Measurements from ENCODE around the gene SELENOP. TPM values are rescaled to one million over a fixed set of nuclear protein-coding genes. Genes with fewer than 3 reads are reported as not detected.

Gene SELENOP
- total and polyA plus RNA-seq, 2 experiments from 2014 or later = 1.2 to 1.4 TPM

DNA sequence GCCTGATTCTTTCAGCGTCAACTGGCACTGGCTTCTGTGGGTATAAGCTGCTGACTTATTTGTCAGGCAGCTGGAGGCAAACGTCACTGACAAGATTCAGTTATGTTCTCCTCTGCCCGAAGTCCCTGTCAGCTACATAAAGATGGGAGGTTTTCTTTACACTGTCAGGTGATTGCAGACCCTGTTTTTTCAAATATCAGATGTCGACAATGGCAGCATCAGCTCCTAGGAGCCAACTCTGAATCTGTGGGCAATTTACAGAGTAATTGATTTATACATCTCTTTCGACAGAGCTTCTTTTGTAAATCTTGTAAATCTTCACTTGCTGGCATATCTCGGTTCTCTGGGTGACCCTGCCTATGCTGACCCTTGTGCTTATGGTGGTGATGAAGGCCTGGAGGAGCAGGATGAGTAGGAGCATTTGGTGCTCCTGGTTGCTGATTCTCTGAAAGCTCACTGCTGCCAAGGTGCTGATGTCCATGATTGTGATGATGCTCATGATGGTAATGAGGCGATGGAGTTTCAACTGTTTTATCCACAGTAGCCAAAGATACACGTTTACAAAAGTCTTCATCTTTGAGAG lies 10.9 kb downstream of the SELENOP start:
- Histone ChIP-seq H3K79me2 (ENCODE audit: insufficient read depth) (no peaks in the 10 kb centered on the region), H3F3A (ENCODE audit: insufficient read depth) (no peaks in the 10 kb centered on the region), H4K20me1 (ENCODE audit: insufficient read depth) (no peaks in the 10 kb centered on the region), H3K9ac (no peak overlapping the region), H3K27me3 (replicated peaks; ENCODE audit: insufficient read depth) (no peaks in the 10 kb centered on the region), H2AFZ (no peak overlapping the region), H3K4me2 (ENCODE audit: unreplicated experiment) (no peak overlapping the region), H3K9me2 (ENCODE audit: insufficient read depth) (no peaks in the 10 kb centered on the region), H3K9me3 (ENCODE audit: low read depth) (no peaks in the 10 kb centered on the region), H3K27ac (no peak overlapping the region), H3K4me1 (ENCODE audit: insufficient read depth) (no peaks in the 10 kb centered on the region), H3K4me3 (no peak overlapping the region), H3K36me3 (ENCODE audit: low read depth) (no peaks in the 10 kb centered on the region)
- 52 to 63% methylated on average over 8 of the region's 8 CpGs for WGBS, 2 experiments (ENCODE audit: low coverage in 1 of 2, low lambda C conversion rate in 2 of 2, missing lambda C conversion rate in 2 of 2)
- no peak for DNase-seq
- in situ Hi-C loops (cut with MboI) = no loop called here
- TF ChIP-seq EZH2 (IDR thresholded peaks at IDR 0.05; ENCODE audit: insufficient read depth, poor library complexity, severe bottlenecking) (no peak), EZH2phosphoT487 (IDR thresholded peaks at IDR 0.05; ENCODE audit: insufficient read depth, low read depth) (no peak)

DNA sequence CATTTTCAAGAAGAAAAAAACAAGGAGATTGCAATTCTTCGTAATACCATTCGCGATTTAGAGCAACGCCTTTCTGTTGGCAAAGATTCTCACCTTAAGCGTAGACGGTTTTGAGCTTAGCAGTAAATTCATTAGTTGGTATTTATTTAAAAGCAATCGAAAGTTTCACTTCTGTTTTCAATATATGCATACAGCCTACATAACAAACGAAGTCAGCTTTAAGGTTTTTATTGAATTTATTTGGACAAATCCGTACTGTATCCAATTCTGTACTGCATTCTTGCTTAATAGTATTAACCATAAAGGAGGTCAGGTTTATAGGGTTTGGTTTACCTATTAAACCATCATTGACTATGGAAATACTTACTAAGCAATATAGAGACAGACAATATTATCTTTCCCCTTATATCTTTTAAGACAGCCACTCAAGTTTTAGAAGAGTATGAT lies 12.0 kb downstream of the SELENOP start:
- Histone ChIP-seq H3K79me2 (ENCODE audit: insufficient read depth) (no peaks in the 10 kb centered on the region), H3K4me1 (ENCODE audit: insufficient read depth) (no peaks in the 10 kb centered on the region), H3K9ac (no peak overlapping the region), H3F3A (ENCODE audit: insufficient read depth) (no peaks in the 10 kb centered on the region), H3K4me2 (ENCODE audit: unreplicated experiment) (no peak overlapping the region), H3K36me3 (ENCODE audit: low read depth) (no peaks in the 10 kb centered on the region), H3K9me2 (ENCODE audit: insufficient read depth) (no peaks in the 10 kb centered on the region), H3K9me3 (ENCODE audit: low read depth) (no peaks in the 10 kb centered on the region), H2AFZ (no peak overlapping the region), H3K27ac (no peak overlapping the region), H3K4me3 (no peak overlapping the region), H4K20me1 (ENCODE audit: insufficient read depth) (no peaks in the 10 kb centered on the region), H3K27me3 (replicated peaks; ENCODE audit: insufficient read depth) (no peaks in the 10 kb centered on the region)
- WGBS, 2 experiments (ENCODE audit: low coverage in 1 of 2, low lambda C conversion rate in 2 of 2, missing lambda C conversion rate in 2 of 2) = 91 to 93% methylated on average over 9 of the region's 9 CpGs
- in situ Hi-C loops (cut with MboI) = no loop called here
- no peak for DNase-seq
- TF ChIP-seq EZH2 (IDR thresholded peaks at IDR 0.05; ENCODE audit: insufficient read depth, poor library complexity, severe bottlenecking) (no peak), EZH2phosphoT487 (IDR thresholded peaks at IDR 0.05; ENCODE audit: insufficient read depth, low read depth) (no peak)

DNA sequence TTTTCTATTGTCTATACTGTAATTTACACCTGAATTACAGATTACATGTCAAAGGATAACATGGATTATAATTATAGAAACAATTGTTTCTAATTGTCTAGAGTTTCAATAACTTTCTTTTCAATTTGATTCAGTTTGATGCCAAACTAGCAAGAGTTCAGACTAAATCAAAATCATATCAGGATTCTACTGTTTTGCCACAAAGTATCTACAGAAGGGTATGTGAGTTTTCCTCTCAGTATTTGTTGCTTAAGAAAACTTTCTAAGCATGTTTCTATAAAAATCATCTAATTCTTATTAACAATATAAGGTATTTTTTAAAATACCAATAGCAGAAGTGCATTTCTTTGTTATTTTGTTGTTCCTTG lies 12.5 kb downstream of the SELENOP start:
- TF ChIP-seq EZH2phosphoT487 (IDR thresholded peaks at IDR 0.05; ENCODE audit: insufficient read depth, low read depth) (no peak), EZH2 (IDR thresholded peaks at IDR 0.05; ENCODE audit: insufficient read depth, poor library complexity, severe bottlenecking) (no peak)
- Histone ChIP-seq H4K20me1 (ENCODE audit: insufficient read depth) (no peaks in the 10 kb centered on the region), H3K4me1 (ENCODE audit: insufficient read depth) (no peaks in the 10 kb centered on the region), H3K79me2 (ENCODE audit: insufficient read depth) (no peaks in the 10 kb centered on the region), H3K27ac (no peak overlapping the region), H3K9me2 (ENCODE audit: insufficient read depth) (no peaks in the 10 kb centered on the region), H3F3A (ENCODE audit: insufficient read depth) (no peaks in the 10 kb centered on the region), H3K4me2 (ENCODE audit: unreplicated experiment) (no peak overlapping the region), H3K36me3 (ENCODE audit: low read depth) (no peaks in the 10 kb centered on the region), H3K9me3 (ENCODE audit: low read depth) (no peaks in the 10 kb centered on the region), H3K27me3 (replicated peaks; ENCODE audit: insufficient read depth) (no peaks in the 10 kb centered on the region), H3K9ac (no peak overlapping the region), H2AFZ (no peak overlapping the region), H3K4me3 (no peak overlapping the region)
- in situ Hi-C loops (cut with MboI) = no loop called here
- no peak for DNase-seq

DNA sequence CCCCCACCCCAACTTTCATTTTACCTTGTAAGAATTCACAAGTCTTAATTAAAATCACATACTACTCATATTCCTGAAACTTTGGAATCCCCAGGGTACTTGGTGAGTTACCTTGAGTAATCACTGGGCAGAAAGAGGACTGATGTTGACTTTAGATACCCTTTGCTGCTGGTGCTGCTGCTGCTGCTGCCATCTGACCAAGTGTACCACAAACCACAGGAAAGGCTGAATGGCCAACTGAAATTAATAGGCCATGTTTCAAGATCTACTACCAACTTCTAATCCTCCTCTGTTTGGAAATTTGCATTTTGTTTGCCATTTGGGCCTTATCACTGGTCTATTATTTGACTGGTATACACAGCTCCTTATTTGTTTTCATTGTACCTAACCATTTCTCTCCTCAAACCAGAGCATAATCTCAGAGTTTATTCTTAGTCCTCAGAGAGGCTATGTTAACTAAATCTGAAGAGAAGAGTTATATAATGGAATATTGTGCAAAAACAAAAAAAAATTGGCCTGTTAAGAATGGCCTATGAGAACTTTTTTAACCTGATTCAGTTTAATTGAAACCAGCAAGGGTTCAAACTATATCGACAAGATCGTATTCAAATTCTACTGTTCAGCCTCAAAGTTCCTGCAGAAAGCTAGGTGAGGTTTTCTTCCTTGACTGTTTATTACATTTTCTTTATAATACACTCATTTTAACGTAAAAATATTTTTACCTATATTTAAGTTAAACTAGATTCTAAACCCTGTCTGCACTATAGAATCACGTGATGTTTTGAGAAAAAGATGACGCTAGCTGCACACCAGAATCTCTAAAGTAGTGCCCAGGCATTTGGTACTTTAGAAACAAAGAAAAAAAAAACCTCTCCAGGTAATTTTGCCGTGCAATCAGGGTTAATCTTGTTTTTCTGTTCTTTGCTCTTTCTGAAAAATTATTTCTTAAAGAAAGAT lies 13.1 kb downstream of the SELENOP start:
- DNase-seq = no peak
- Histone ChIP-seq H3K9me3 (ENCODE audit: low read depth) (no peaks in the 10 kb centered on the region), H3K9me2 (ENCODE audit: insufficient read depth) (no peaks in the 10 kb centered on the region), H3K4me1 (ENCODE audit: insufficient read depth) (no peaks in the 10 kb centered on the region), H3K36me3 (ENCODE audit: low read depth) (no peaks in the 10 kb centered on the region), H3K4me3 (no peak overlapping the region), H3K27me3 (replicated peaks; ENCODE audit: insufficient read depth) (no peaks in the 10 kb centered on the region), H3K79me2 (ENCODE audit: insufficient read depth) (no peaks in the 10 kb centered on the region), H3F3A (ENCODE audit: insufficient read depth) (no peaks in the 10 kb centered on the region), H3K4me2 (ENCODE audit: unreplicated experiment) (no peak overlapping the region), H2AFZ (no peak overlapping the region), H3K9ac (no peak overlapping the region), H3K27ac (no peak overlapping the region), H4K20me1 (ENCODE audit: insufficient read depth) (no peaks in the 10 kb centered on the region)
- in situ Hi-C loops (cut with MboI) = no loop called here
- TF ChIP-seq EZH2phosphoT487 (IDR thresholded peaks at IDR 0.05; ENCODE audit: insufficient read depth, low read depth) = no peak
- no peak for TF ChIP-seq EZH2 (IDR thresholded peaks at IDR 0.05; ENCODE audit: insufficient read depth, poor library complexity, severe bottlenecking)
- 93 to 94% methylated on average over 6 of the region's 6 CpGs for WGBS, 2 experiments (ENCODE audit: low coverage in 1 of 2, low lambda C conversion rate in 2 of 2, missing lambda C conversion rate in 2 of 2)

All from GM23248 (cell line).